Right kidney (tissue), 1 donor: ENCODE measurements around the gene TK1.

Experiments
- DNase-seq: peaks from one replicate; pipeline ENCODE4 v3.0.0-alpha.2; 2016

TK1 gene

DNA sequence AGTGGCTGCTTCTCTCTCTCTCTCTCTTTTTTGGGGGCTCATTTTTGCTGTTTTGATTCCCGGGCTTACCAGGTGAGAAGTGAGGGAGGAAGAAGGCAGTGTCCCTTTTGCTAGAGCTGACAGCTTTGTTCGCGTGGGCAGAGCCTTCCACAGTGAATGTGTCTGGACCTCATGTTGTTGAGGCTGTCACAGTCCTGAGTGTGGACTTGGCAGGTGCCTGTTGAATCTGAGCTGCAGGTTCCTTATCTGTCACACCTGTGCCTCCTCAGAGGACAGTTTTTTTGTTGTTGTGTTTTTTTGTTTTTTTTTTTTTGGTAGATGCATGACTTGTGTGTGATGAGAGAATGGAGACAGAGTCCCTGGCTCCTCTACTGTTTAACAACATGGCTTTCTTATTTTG lies 36.9 kb upstream of the TK1 start:
- DNase-seq = no peak

- DNase-seq = no peak
Measured at GRCh38 chr17:78223061-78223460, 36.2 kb upstream of the TK1 start.

DNA sequence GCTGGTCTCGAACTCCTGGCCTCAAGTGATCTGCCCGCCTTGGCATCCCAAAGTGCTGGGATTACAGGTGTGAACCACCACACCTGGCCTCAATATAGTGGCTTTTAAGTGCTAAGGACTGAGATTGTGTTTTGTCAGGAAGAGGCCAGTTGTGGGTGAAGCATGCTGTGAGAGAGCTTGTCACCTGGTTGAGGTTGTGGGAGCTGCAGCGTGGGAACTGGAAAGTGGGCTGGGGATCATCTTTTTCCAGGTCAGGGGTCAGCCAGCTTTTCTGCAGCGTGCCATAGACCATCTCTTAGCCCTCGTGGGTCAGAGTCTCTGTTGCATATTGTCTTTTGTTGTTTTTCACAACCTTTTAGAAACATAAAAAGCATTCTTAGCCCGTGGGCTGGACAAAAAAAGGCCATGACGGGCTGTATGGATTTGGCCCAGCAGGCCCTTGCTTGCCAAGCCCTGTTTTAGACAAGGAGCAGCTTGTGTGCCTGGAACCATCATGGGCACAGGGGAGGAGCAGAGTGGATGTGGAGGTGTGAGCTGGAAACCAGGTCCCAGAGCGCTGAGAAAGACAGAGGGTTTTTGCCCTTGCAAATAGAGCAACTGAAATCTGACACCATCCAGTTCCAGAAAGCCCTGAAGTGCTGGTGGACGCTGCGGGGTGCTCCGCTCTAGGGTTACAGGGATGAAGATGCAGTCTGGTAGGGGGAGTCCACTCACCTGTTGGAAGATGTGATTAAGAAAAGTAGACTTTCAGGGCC lies 32.7 kb upstream of the TK1 start:
- no peak for DNase-seq

DNA sequence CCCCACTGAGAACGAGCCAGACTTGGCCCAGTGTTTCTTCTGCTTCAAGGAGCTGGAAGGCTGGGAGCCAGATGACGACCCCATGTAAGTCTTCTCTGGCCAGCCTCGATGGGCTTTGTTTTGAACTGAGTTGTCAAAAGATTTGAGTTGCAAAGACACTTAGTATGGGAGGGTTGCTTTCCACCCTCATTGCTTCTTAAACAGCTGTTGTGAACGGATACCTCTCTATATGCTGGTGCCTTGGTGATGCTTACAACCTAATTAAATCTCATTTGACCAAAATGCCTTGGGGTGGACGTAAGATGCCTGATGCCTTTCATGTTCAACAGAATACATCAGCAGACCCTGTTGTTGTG lies 27.8 kb upstream of the TK1 start:
- DNase-seq = no peak

DNA sequence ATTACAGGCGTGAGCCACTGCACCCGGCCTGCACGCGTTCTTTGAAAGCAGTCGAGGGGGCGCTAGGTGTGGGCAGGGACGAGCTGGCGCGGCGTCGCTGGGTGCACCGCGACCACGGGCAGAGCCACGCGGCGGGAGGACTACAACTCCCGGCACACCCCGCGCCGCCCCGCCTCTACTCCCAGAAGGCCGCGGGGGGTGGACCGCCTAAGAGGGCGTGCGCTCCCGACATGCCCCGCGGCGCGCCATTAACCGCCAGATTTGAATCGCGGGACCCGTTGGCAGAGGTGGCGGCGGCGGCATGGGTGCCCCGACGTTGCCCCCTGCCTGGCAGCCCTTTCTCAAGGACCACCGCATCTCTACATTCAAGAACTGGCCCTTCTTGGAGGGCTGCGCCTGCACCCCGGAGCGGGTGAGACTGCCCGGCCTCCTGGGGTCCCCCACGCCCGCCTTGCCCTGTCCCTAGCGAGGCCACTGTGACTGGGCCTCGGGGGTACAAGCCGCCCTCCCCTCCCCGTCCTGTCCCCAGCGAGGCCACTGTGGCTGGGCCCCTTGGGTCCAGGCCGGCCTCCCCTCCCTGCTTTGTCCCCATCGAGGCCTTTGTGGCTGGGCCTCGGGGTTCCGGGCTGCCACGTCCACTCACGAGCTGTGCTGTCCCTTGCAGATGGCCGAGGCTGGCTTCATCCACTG lies 27.3 kb upstream of the TK1 start, which contains the start of gene BIRC5:
Gene BIRC5, plus strand, starts transcription at position 238 of the 690 bp plus-strand sequence. Its CDS starts 64 bp downstream, at position 302.
- DNase-seq = peak; percentile 81

DNA sequence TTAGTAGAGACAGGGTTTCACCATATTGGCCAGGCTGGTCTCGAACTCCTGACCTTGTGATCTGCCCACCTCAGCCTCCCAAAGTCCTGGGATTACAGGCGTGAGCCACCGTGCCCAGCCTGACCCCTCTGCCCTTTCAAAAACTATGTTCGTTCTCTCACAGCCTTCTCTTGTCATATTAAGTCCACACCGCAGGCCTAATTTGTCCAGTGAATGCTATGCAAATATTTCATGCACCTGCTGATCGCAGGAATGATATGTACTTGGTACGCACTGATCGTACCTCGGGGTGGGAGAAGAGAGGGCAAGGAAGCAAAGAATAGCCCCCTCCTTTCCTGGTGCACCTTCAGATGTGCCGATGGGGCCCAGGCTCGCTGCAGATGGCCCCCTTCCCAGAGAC lies 24.2 kb upstream of the TK1 start:
- DNase-seq = no peak

- DNase-seq = no peak
Measured at GRCh38 chr17:78210111-78210510, 23.3 kb upstream of the TK1 start.

DNA sequence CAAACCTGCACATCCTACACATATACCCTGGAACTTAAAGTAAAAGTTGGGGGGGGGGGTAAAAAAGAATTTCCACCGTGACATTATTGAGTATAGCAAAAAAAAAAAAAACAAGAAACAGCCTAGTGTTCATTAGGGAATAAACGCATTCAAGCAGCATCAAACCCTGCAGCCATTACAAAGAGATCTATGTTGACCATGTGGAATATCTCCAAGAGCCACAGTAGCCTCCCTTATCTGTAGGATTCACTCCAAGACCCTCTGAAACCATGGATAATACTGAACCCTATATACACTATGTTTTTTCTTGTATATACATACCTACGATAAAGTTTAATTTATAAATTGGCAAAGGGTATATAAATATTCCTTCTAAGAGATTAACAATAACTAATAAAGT lies 21.6 kb upstream of the TK1 start:
- DNase-seq = no peak

DNA sequence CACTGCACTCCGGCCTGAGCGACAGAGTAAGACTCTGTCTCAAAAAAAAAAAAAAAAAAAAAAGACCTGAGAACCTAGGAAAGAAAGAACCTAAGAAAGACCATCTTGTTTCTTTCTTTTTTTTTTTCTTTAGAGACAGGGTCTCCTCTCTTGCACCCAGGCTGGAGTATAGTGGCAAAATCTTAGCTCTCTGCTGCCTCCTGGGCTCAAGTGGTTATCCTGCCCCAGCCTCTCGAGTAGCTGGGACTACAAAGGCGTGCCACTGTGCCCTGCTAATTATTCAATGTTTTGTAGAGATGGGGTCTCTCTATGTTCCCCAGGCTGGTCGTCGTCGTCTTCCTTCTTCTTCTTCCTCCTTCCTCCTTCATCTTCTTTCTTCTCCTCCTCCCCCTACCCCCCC lies 19.4 kb upstream of the TK1 start:
- DNase-seq = no peak

DNA sequence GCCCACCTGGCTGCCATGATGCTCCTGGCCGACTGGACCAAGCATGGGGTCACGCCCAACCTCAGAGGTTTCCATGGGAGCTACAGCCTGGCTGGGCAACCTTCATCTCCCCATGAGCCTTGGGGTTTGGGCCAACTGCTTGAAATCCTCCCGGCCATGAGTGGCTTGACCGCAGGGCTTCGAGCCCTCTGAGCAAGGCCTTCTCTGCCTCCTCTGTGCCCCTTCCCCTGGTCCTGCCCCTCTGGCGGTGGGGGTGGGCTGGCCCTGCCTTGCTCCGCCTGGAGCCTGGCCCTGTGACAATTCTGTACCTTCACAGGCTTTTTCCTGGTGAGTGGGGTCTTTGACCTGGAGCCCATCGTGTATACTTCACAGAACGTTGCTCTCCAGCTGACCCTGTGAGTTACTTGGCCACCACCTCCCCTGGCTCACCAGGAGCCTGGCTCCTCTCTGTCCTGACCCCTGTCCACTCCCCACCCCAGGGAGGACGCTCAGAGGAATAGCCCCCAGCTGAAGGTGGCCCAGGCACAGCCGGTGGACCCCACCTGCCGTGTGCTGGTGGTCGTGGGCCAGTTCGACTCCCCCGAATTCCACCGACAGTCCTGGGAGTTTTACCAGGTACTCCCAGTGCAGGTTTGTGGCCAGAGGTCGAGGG lies 18.4 kb upstream of the TK1 start:
- DNase-seq = no peak

DNA sequence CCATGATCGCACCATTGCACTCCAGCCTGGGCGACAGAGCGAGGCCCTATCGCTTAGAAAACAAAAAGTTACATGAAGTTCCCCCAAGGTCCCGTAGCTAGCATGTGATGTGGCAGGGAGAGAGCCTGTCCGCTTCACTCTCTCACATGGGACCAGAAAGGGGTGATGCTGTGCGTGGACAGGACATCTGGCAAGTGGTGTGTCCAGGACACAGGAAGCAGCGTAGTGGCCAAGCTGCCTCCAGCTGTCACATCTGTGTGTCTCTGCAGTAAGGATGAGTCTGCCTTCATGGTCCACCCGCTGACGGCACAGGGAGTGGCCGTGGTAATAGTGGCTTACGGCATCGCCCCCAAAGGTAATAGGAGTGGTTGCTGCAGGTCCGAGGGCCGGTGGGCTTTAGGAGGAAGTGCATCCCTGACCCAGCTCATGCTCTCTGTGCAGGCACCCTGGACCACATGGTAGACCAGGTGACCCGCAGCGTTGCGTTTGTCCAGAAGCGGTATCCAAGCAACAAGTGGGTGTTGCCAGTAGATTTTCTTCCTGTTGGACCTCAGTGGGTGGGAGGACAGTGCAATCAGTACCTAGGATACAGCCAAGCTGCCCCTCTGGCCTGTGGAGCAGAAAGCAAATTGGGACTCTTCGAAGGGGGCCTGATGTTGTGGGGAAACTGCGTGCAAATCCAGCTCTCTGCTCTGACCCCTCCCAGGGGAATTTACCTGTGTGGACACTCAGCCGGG lies 17.7 kb upstream of the TK1 start:
- DNase-seq = no peak

DNA sequence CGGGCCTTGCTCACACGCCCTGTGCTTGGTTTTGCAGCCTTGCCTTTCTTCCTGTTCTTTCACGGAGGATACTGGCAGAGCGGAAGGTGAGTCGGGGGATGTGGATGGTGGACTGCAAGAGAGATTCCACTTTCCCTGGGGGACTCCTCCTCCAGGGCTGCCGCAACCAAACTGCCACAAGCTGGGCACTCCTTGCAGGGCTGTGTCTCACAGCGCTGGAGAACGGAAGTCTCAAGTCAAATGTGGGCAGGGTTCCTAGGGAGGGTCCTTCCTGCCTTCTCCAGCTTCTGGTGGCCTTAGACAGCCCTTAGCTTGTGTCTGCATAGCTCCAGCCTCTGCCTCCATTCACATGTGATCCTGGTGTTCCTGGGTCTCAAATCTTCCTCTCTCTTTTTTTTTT lies 15.8 kb upstream of the TK1 start:
- DNase-seq = no peak

- no peak for DNase-seq
Measured at GRCh38 chr17:78200451-78200850, 13.6 kb upstream of the TK1 start.

- DNase-seq = no peak
Measured at GRCh38 chr17:78197147-78197832, 10.4 kb upstream of the TK1 start.

GRCh38 chr17:78196716-78197115 lies 9.9 kb upstream of the TK1 start:
- DNase-seq = no peak

DNA sequence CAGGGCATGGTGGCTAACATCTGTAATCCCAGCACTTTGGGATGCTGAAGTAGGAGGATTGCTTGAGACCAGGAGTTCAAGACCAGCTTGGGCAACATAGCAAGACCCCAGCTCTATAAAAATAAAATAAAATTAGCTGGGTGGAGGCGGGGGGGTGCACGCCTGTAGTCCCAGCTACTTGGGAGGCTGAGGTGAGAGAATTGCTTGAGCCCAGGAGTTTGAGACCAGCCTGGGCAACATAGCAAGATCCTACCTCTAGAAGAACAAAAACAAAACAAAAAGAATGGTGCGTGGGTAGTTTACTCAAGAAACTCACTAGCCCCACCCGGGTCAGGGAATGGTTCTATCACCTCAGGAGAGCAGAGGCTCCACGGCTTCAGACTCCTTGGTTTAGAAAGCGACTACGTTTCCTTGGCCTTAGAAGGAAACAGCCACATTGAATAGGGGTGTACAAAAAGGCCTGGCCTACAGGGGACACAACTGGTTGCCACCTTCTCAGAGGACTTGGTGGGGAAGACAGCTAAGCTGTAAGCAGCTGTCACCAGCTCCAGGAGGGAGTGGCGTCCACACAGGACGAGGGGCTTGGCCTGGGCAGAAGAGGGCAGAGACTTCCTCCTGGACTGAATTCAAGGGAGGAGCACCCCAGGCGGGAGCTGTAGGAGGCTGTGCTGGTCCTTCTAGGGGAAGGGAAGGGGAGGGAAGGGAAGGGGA lies 716 bp downstream of the TK1 start:
- DNase-seq = no peak

- DNase-seq = no peak
Measured at GRCh38 chr17:78184868-78185267, 2.0 kb downstream of the TK1 start.

GRCh38 chr17:78184351-78184750 lies 2.5 kb downstream of the TK1 start:
- DNase-seq = no peak

DNA sequence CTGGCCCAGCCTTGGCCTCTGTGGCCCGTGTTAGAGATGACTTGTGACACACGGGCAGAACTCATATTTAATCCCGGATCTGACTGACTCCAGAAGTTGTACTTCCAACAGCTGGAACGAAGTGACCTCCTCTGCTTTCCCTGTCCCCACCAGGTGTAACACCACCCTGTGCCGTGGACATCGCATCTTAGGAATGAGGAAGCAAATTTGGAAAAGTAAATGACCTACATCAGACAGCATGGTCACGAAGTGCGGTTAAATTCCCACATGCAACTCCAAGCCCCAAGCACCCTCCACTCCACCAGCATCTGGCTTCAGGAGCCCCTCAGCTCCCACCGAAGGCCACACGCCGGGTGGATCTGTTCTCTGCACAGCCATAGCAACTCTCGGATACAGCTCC lies 2.9 kb downstream of the TK1 start:
- DNase-seq = no peak

DNA sequence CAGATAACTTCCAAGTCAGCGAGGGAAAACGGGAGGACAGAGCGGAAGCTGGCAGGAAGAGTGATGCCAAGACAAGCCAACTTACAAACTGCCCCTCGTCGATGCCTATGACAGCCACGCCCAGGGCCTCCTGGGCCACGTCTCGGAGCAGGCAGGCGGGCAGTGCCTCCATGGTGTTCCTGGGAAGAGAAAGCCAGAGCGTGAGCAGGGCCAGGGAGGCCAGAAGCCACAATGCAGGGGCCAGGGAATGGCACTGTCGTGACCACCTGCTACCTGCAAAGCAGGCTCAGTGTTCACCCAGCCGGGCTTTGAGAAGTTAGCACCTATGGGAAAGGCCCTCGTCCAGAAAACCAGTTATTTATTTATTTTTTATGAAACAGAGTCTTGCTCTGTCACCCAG lies 4.3 kb downstream of the TK1 start:
- no peak for DNase-seq

GRCh38 chr17:78180508-78180907 lies 6.3 kb downstream of the TK1 start:
- DNase-seq = no peak

- no peak for DNase-seq
Measured at GRCh38 chr17:78180083-78180482, 6.8 kb downstream of the TK1 start.
